ENCODE data around the gene RADIL. TPM values are rescaled to one million over a fixed set of nuclear protein-coding genes. Genes with fewer than 3 reads are reported as not detected.

RADIL gene
- total RNA-seq, 1 experiment from 2014 or later: 5.0 TPM

GRCh38 chr7:4882169-4883032 is 1.1 kb downstream of the RADIL start:
- Histone ChIP-seq H3K4me3 (ENCODE audit: low read depth, low read length, poor library complexity, severe bottlenecking) (peak overlapping the region; percentile 72), H3K36me3 (ENCODE audit: insufficient read depth, low read length, poor library complexity, severe bottlenecking) (no peaks in the 10 kb centered on the region), H3K27ac (ENCODE audit: low read depth, low read length, poor library complexity, severe bottlenecking) (no peak overlapping the region), H3K9me3 (ENCODE audit: low read depth, low read length, poor library complexity, severe bottlenecking) (no peaks in the 10 kb centered on the region), H3K4me1 (ENCODE audit: insufficient read depth, low read length, poor library complexity, severe bottlenecking) (no peaks in the 10 kb centered on the region), H3K27me3 (replicated peaks; ENCODE audit: insufficient read depth, low read depth, low read length, poor library complexity) (no peaks in the 10 kb centered on the region)
- TF ChIP-seq CTCF (conservative IDR thresholded peaks at IDR 0.05; ENCODE audit: low read depth, low read length): no peak
- no peak for TF ChIP-seq EZH2 (IDR thresholded peaks at IDR 0.05; ENCODE audit: borderline replicate concordance, low read depth, low read length, poor library complexity, severe bottlenecking)
- peak; percentile 31 for DNase-seq (ENCODE audit: low spot score)
- no TSS peak for BruUV-seq (replicated peaks)
- ChIA-PET CTCF (interaction anchor here (1.2 to 1.8 kb wide), 3 partner anchors 52 to 147 kb away, joined by 3 to 9 read pairs (median 5); no protein-coding TSS in a partner anchor), POLR2A (ENCODE audit: low non-redundant PET) (interaction anchor here (0.6 kb wide), 1 partner anchor 800 kb away, joined by 3 read pairs; no protein-coding TSS in a partner anchor)
- intact Hi-C loops (cut with micrococcal nuclease; ENCODE audit: unreplicated experiment): no loop called here

- Histone ChIP-seq H3K27ac (ENCODE audit: low read depth, low read length, poor library complexity, severe bottlenecking) (no peak overlapping the region), H3K9me3 (ENCODE audit: low read depth, low read length, poor library complexity, severe bottlenecking) (no peaks in the 10 kb centered on the region), H3K4me1 (ENCODE audit: insufficient read depth, low read length, poor library complexity, severe bottlenecking) (no peaks in the 10 kb centered on the region), H3K27me3 (replicated peaks; ENCODE audit: insufficient read depth, low read depth, low read length, poor library complexity) (no peaks in the 10 kb centered on the region), H3K36me3 (ENCODE audit: insufficient read depth, low read length, poor library complexity, severe bottlenecking) (no peaks in the 10 kb centered on the region), H3K4me3 (ENCODE audit: low read depth, low read length, poor library complexity, severe bottlenecking) (no peak overlapping the region)
- TF ChIP-seq EZH2 (IDR thresholded peaks at IDR 0.05; ENCODE audit: borderline replicate concordance, low read depth, low read length, poor library complexity, severe bottlenecking) (no peak), CTCF (conservative IDR thresholded peaks at IDR 0.05; ENCODE audit: low read depth, low read length) (no peak)
- DNase-seq (ENCODE audit: low spot score): no peak
- CTCF ChIA-PET: no interaction called here
- intact Hi-C loops (cut with micrococcal nuclease; ENCODE audit: unreplicated experiment): no loop called here
- POLR2A ChIA-PET (ENCODE audit: low non-redundant PET): no interaction called here
- no TSS peak for BruUV-seq (replicated peaks)
Observed at GRCh38 chr7:4880218-4880617, 3.3 kb downstream of the RADIL start.

DNA sequence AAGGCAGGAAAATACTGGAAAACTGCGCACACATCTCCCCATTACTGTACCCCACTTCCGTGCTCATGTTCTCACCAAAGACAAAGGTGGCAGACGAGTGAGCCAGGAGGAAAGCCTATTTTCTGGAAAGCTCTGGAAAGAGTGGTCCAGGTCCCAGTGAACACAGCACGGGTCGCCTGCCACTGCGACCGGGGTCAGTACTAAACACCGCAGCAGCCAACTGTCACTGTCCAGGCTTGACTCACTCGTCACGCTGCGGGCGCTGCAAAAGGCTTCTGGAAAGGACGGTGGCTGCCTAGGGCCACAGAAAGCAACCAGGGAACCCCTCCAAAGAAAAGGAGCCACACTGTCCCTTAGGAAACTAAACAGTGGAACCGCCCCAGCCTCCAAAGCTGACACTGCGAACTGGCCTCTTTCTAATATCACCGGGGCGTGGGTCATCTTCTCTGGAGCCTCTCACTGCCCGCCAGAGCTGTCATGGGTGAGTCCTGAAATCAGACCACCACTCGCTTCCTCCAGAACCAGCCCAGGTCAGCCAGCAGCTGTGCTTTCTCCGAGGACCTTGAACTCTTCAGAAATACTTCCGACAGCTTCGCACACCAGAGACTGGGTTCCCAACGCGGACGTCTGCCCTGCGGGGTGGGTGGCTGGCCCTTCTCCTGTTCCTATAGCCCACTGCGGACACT is 4.0 kb downstream of the RADIL start:
- no peaks in the 10 kb centered on the region for H3K27me3 ChIP-seq (replicated peaks; ENCODE audit: insufficient read depth, low read depth, low read length, poor library complexity)
- no peaks in the 10 kb centered on the region for H3K4me1 ChIP-seq (ENCODE audit: insufficient read depth, low read length, poor library complexity, severe bottlenecking)
- no TSS peak for BruUV-seq (replicated peaks)
- intact Hi-C loops (cut with micrococcal nuclease; ENCODE audit: unreplicated experiment): no loop called here
- no peak overlapping the region for H3K4me3 ChIP-seq (ENCODE audit: low read depth, low read length, poor library complexity, severe bottlenecking)
- ChIA-PET POLR2A (ENCODE audit: low non-redundant PET) (no interaction called here), CTCF (no interaction called here)
- no peaks in the 10 kb centered on the region for H3K36me3 ChIP-seq (ENCODE audit: insufficient read depth, low read length, poor library complexity, severe bottlenecking)
- H3K9me3 ChIP-seq (ENCODE audit: low read depth, low read length, poor library complexity, severe bottlenecking): no peaks in the 10 kb centered on the region
- H3K27ac ChIP-seq (ENCODE audit: low read depth, low read length, poor library complexity, severe bottlenecking): no peak overlapping the region
- TF ChIP-seq EZH2 (IDR thresholded peaks at IDR 0.05; ENCODE audit: borderline replicate concordance, low read depth, low read length, poor library complexity, severe bottlenecking): no peak
- no peak for TF ChIP-seq CTCF (conservative IDR thresholded peaks at IDR 0.05; ENCODE audit: low read depth, low read length)
- no peak for DNase-seq (ENCODE audit: low spot score)
